Neutrophil (primary cell): ENCODE results near the gene C15orf39.

Experiments used
- H3K27ac ChIP-seq: fragments of 200-600 bp; sonication (generic); 2 replicates; pipeline ENCODE4 v1.5.1; 2016; ENCODE audit warnings: mild to moderate bottlenecking, moderate library complexity
- H3K27me3 ChIP-seq: fragments of 200-600 bp; sonication (generic); 2 replicates; pipeline ENCODE4 v1.6.0; 2016; ENCODE audit warnings: mild to moderate bottlenecking
- H3K36me3 ChIP-seq: fragments of 200-600 bp; sonication (generic); 2 replicates; pipeline ENCODE4 v1.5.1; 2017
- H3K4me1 ChIP-seq, 2 experiments: fragments of 200-600 bp in 1 of 2; sonication (generic) in 1 of 2; 1 replicate in 1 of 2; 2 replicates in 1 of 2; pipeline versions ENCODE4 v1.5.1 to v1.6.1; 2013 to 2016; ENCODE audit warnings: low read depth in 1 of 2, low read length in 1 of 2, mild to moderate bottlenecking in 1 of 2, moderate library complexity in 1 of 2; ENCODE audit not compliant: control insufficient read depth in 1 of 2, insufficient read depth in 1 of 2
- H3K4me3 ChIP-seq, 2 experiments: fragments of 200-600 bp in 1 of 2; sonication (generic) in 1 of 2; 1 replicate in 1 of 2; 2 replicates in 1 of 2; pipeline ENCODE4 v1.5.1; 2013 to 2016; ENCODE audit warnings: low read depth in 1 of 2, low read length in 1 of 2, mild to moderate bottlenecking in 1 of 2, moderate library complexity in 1 of 2
- H3K9me3 ChIP-seq: fragments of 200-600 bp; sonication (generic); 2 replicates; pipeline ENCODE4 v1.5.1; 2016
- CTCF ChIP-seq: fragments of 200-600 bp; sonication (generic); IDR thresholded peaks from 2 replicates; pipeline ENCODE4 v1.5.1; 2016; ENCODE audit warnings: antibody characterized with exemption

C15orf39 gene

GRCh38 chr15:75200391-75200764, 1.3 kb upstream of the C15orf39 start:
- H3K9me3 ChIP-seq, result no peaks in the 10 kb centered on the region
- H3K36me3 ChIP-seq, result peaks cover 23% of the 10 kb centered on the region
- TF ChIP-seq CTCF, result no peak
- peak overlapping the region; percentile 99 to 100 for H3K4me3 ChIP-seq
- H3K27ac ChIP-seq, result peak overlapping the region; percentile 99
- peaks cover 12% of the 10 kb centered on the region for H3K27me3 ChIP-seq
- peaks cover 40 to 43% of the 10 kb centered on the region in 2 experiments for H3K4me1 ChIP-seq

- H3K4me1 ChIP-seq, result peaks cover 44 to 45% of the 10 kb centered on the region in 2 experiments
- no peaks in the 10 kb centered on the region for H3K9me3 ChIP-seq
- H3K4me3 ChIP-seq, result peak overlapping the region; percentile 99 to 100
- H3K27me3 ChIP-seq, result peaks cover 6% of the 10 kb centered on the region
- H3K36me3 ChIP-seq, result peaks cover 29% of the 10 kb centered on the region
- H3K27ac ChIP-seq, result peak overlapping the region; percentile 99
- TF ChIP-seq CTCF, result no peak
These were observed 692 bp upstream of the C15orf39 start for GRCh38 chr15:75200765-75201615.

GRCh38 chr15:75202251-75203016, 752 bp downstream of the C15orf39 start:
- H3K27me3 ChIP-seq, result no peaks in the 10 kb centered on the region
- H3K36me3 ChIP-seq, result peaks cover 43% of the 10 kb centered on the region
- peak overlapping the region; percentile 99 to 100 for H3K4me3 ChIP-seq
- H3K9me3 ChIP-seq, result no peaks in the 10 kb centered on the region
- peak overlapping the region; percentile 99 for H3K27ac ChIP-seq
- peaks cover 44 to 45% of the 10 kb centered on the region in 2 experiments for H3K4me1 ChIP-seq
- TF ChIP-seq CTCF, result no peak

GRCh38 chr15:75203017-75203907, 1.6 kb downstream of the C15orf39 start:
- TF ChIP-seq CTCF, result no peak
- H3K27ac ChIP-seq, result peak overlapping the region; percentile 99

GRCh38 chr15:75203908-75204263, 2.2 kb downstream of the C15orf39 start:
- Histone ChIP-seq H3K4me3 (peak overlapping the region; percentile 99 to 100), H3K27ac (peak overlapping the region; percentile 99), H3K36me3 (peaks cover 58% of the 10 kb centered on the region), H3K27me3 (no peaks in the 10 kb centered on the region), H3K4me1 (peaks cover 40 to 47% of the 10 kb centered on the region in 2 experiments), H3K9me3 (peaks cover 4% of the 10 kb centered on the region)
- no peak for TF ChIP-seq CTCF

More at GRCh38 chr15:75203017-75203907, 1.6 kb downstream of the C15orf39 start:
- Histone ChIP-seq H3K4me1 (peaks cover 44 to 45% of the 10 kb centered on the region in 2 experiments), H3K36me3 (peaks cover 52% of the 10 kb centered on the region), H3K27me3 (no peaks in the 10 kb centered on the region), H3K9me3 (peaks cover 4% of the 10 kb centered on the region), H3K4me3 (peak overlapping the region; percentile 99 to 100)
